Activated CD8-positive, alpha-beta memory T cell treated with anti-CD3 and anti-CD28 coated beads for 1 hour (primary cell): Measurements from ENCODE around the gene INSR.

Source experiments
- DNase-seq, 2 donors: peaks; one replicate each; pipeline ENCODE4 v3.0.0-alpha.2; 2020; ENCODE audit warnings: low read depth in 1 of 2; ENCODE audit errors: extremely low read depth in 1 of 2

Gene INSR

GRCh38 chr19:7063339-7063738 lies 230.9 kb downstream of the INSR start:
- DNase-seq, result no peak
